ENCODE measurements around the gene EPB41.
"Not testable (repeated sequence)": the region's sequence is repeated elsewhere in the genome, so short reads cannot be mapped to it uniquely, and the experiment has no call there.

Gene EPB41

DNA sequence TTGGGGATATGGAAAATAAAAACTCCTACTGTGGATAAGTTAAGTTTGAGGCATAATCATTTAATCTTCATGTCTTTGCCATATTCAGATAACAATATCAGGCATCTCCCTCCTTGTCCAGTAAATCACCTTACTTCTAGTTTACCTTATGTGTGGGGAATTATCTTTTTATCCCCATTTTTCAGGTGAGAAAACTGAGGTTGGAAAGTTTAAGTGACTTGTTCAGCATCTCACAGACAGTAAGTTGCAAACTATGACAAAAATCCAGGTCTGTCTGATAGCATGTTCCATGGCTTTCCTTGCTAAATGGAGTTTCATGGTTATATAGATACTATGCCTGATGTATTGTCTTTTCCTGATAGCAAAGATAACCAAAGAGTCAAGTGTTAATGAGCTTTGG, 129.6 kb downstream of the EPB41 start:
- Histone ChIP-seq H3K27me3 (ENCODE audit: insufficient read depth, low read depth) (no peaks in the 10 kb centered on the region), H2AFZ (ENCODE audit: low read depth) (no peak overlapping the region), H3K9ac (no peak overlapping the region), H3K79me2 (ENCODE audit: insufficient read depth, low read depth) (no peaks in the 10 kb centered on the region), H3K4me2 (no peak overlapping the region), H3K36me3 (ENCODE audit: insufficient read depth) (no peaks in the 10 kb centered on the region; the same call in 1 of the 2 replicates), H3K4me1 (ENCODE audit: low read depth, poor library complexity, severe bottlenecking) (no peaks in the 10 kb centered on the region), H3K4me3 (IDR thresholded peaks at IDR 0.05; ENCODE audit: insufficient read depth, low read depth, low read length) (no peak overlapping the region), H4K20me1 (ENCODE audit: insufficient read depth) (no peaks in the 10 kb centered on the region), H3K27ac (no peak overlapping the region)
- TF ChIP-seq, protein P1, sequence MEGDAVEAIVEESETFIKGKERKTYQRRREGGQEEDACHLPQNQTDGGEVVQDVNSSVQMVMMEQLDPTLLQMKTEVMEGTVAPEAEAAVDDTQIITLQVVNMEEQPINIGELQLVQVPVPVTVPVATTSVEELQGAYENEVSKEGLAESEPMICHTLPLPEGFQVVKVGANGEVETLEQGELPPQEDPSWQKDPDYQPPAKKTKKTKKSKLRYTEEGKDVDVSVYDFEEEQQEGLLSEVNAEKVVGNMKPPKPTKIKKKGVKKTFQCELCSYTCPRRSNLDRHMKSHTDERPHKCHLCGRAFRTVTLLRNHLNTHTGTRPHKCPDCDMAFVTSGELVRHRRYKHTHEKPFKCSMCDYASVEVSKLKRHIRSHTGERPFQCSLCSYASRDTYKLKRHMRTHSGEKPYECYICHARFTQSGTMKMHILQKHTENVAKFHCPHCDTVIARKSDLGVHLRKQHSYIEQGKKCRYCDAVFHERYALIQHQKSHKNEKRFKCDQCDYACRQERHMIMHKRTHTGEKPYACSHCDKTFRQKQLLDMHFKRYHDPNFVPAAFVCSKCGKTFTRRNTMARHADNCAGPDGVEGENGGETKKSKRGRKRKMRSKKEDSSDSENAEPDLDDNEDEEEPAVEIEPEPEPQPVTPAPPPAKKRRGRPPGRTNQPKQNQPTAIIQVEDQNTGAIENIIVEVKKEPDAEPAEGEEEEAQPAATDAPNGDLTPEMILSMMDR (conservative IDR thresholded peaks at IDR 0.05; ENCODE audit: low read depth, low read length), result no peak

DNA sequence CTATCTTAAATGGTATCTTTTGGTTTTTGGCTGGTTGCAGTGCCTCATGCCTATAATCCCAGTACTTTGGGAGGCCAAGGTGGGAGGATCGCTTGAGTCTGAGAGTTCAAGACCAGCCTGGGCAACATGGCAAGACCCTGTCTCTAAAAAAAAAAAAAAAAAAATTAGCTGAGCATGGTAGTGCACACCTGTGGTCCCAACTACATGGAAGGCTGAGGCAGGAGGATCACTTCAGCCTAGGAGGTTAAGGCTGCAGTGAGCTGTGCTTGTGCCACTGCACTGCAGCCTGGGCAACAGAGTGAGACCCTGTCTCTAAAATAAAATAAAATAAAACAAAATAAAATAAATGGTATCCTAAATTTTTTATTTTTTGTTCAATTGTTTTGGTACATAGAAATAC, 131.3 kb downstream of the EPB41 start:
- H3K27ac ChIP-seq; H3K4me2 ChIP-seq; H3K27me3 ChIP-seq (ENCODE audit: insufficient read depth, low read depth); H3K4me1 ChIP-seq (ENCODE audit: low read depth, poor library complexity, severe bottlenecking); H3K36me3 ChIP-seq (ENCODE audit: insufficient read depth); H4K20me1 ChIP-seq (ENCODE audit: insufficient read depth); H3K79me2 ChIP-seq (ENCODE audit: insufficient read depth, low read depth); H2AFZ ChIP-seq (ENCODE audit: low read depth); H3K9ac ChIP-seq; H3K4me3 ChIP-seq (IDR thresholded peaks at IDR 0.05; ENCODE audit: insufficient read depth, low read depth, low read length): not testable (repeated sequence)

DNA sequence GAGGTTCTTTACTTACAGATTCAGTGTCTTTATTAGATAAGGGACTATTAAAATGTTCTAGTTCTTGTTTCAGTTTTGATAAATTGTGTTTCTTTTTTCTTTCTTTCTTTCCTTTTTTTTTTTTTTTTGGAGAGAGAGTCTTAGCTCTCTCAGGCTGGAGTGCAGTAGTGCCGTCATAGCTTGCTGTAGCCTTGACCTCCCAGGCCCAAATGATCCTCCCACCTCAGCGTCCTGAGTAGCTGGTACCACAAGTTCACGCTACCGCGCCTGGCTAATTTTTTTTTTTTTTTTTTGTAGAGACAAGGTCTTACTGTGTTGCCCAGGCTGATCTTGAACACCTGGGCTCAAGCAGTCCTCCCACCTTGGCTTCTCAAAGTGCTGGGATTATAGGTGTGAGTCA, 132.8 kb downstream of the EPB41 start:
- no peak overlapping the region for H2AFZ ChIP-seq (ENCODE audit: low read depth)
- H3K4me2 ChIP-seq, result no peak overlapping the region
- TF ChIP-seq, protein P1 (conservative IDR thresholded peaks at IDR 0.05; ENCODE audit: low read depth, low read length), result no peak
- no peaks in the 10 kb centered on the region for H3K79me2 ChIP-seq (ENCODE audit: insufficient read depth, low read depth)
- H3K4me3 ChIP-seq (IDR thresholded peaks at IDR 0.05; ENCODE audit: insufficient read depth, low read depth, low read length), result no peak overlapping the region
- H3K9ac ChIP-seq, result no peak overlapping the region
- no peak overlapping the region for H3K27ac ChIP-seq
- H3K36me3 ChIP-seq (ENCODE audit: insufficient read depth), result no peaks in the 10 kb centered on the region
- no peaks in the 10 kb centered on the region for H3K27me3 ChIP-seq (ENCODE audit: insufficient read depth, low read depth)
- no peaks in the 10 kb centered on the region for H4K20me1 ChIP-seq (ENCODE audit: insufficient read depth)
- H3K4me1 ChIP-seq (ENCODE audit: low read depth, poor library complexity, severe bottlenecking), result no peaks in the 10 kb centered on the region

DNA sequence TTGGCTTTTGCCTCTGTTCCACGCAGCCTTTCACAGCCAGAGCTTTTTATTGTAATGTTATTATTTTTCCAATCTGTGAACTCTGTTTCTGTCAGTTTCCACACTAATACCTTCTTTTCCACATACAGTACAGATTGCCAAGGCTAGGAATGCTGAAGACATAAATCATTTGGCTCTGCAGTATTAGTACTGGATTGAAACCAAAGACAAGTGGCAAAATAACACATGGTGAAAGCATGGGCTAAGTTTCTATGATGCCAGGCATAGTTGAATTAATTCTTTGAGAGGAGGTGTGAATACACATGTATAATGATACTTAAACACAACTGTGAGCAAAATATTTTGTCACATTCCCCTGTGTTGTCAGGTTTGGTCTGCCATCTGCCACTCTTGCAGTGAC, 135.8 kb downstream of the EPB41 start:
- no peaks in the 10 kb centered on the region for H3K27me3 ChIP-seq (ENCODE audit: insufficient read depth, low read depth)
- no peak overlapping the region for H3K9ac ChIP-seq
- H3K79me2 ChIP-seq (ENCODE audit: insufficient read depth, low read depth), result no peaks in the 10 kb centered on the region
- no peak overlapping the region for H3K4me2 ChIP-seq
- no peaks in the 10 kb centered on the region for H4K20me1 ChIP-seq (ENCODE audit: insufficient read depth)
- H3K36me3 ChIP-seq (ENCODE audit: insufficient read depth), result no peaks in the 10 kb centered on the region
- H2AFZ ChIP-seq (ENCODE audit: low read depth), result no peak overlapping the region
- no peak overlapping the region for H3K4me3 ChIP-seq (IDR thresholded peaks at IDR 0.05; ENCODE audit: insufficient read depth, low read depth, low read length)
- no peak overlapping the region for H3K27ac ChIP-seq
- no peaks in the 10 kb centered on the region for H3K4me1 ChIP-seq (ENCODE audit: low read depth, poor library complexity, severe bottlenecking)
- TF ChIP-seq, protein P1 (conservative IDR thresholded peaks at IDR 0.05; ENCODE audit: low read depth, low read length), result no peak

DNA sequence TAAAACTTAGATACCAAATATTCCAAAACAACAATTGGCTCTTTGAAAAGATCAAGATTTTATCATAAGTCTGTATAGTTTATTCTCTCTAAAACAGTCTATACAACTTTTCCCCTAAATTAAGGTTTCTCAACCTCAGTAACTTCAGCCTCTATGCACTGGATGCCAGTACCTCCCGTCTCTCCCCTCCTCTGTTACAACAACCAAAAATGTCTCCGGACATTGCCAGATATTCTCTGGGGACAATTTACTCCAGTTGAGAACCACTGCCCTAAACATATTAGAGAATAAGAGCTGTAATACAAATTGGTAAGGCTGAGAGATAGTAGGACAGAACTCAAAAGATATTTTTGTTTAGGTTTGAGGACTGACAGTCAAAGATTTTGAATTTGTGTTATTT, 137.7 kb downstream of the EPB41 start:
- Histone ChIP-seq H3K4me3 (IDR thresholded peaks at IDR 0.05; ENCODE audit: insufficient read depth, low read depth, low read length) (no peak overlapping the region), H3K79me2 (ENCODE audit: insufficient read depth, low read depth) (no peaks in the 10 kb centered on the region), H3K27me3 (ENCODE audit: insufficient read depth, low read depth) (no peaks in the 10 kb centered on the region), H4K20me1 (ENCODE audit: insufficient read depth) (no peaks in the 10 kb centered on the region), H3K9ac (no peak overlapping the region), H3K4me2 (no peak overlapping the region), H3K36me3 (ENCODE audit: insufficient read depth) (no peaks in the 10 kb centered on the region), H3K4me1 (ENCODE audit: low read depth, poor library complexity, severe bottlenecking) (no peaks in the 10 kb centered on the region), H3K27ac (no peak overlapping the region), H2AFZ (ENCODE audit: low read depth) (no peak overlapping the region)
- TF ChIP-seq, protein P1 (conservative IDR thresholded peaks at IDR 0.05; ENCODE audit: low read depth, low read length), result no peak

Data from KMS-11 (cell line).